Measurements from ENCODE around the gene RHEX.

RHEX gene

DNA sequence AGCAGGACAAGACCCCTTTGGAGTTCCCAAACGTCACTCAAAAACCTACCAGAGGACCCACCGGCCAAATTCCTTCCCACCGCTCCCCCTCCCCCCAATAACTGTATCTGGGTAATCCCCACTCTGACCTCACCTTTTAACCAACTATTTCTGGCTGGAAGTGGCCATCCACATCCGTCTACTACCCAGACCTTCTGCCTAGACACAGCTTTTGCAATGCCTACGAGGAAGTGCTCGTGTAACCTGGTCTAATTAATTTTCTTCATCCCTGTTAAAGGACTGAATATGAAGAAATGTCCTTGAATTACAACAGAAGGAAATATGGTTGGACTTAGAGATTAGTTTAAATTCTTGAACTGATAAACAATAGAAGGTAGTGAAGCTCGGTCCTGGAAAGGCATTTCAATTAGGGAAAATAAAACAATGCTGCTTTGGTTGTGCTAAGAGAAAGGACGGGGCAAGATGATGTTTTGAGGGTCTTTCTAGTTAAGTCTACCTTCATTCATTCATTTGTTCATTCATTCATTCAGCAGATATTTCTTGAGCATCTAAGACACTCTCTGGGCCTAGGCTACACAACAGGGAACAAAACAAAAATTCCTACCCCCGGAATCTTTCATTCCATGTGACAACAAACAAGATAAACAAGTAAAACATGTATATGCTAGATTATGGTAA is 45.4 kb downstream of the RHEX start:
- TF ChIP-seq, protein P1, sequence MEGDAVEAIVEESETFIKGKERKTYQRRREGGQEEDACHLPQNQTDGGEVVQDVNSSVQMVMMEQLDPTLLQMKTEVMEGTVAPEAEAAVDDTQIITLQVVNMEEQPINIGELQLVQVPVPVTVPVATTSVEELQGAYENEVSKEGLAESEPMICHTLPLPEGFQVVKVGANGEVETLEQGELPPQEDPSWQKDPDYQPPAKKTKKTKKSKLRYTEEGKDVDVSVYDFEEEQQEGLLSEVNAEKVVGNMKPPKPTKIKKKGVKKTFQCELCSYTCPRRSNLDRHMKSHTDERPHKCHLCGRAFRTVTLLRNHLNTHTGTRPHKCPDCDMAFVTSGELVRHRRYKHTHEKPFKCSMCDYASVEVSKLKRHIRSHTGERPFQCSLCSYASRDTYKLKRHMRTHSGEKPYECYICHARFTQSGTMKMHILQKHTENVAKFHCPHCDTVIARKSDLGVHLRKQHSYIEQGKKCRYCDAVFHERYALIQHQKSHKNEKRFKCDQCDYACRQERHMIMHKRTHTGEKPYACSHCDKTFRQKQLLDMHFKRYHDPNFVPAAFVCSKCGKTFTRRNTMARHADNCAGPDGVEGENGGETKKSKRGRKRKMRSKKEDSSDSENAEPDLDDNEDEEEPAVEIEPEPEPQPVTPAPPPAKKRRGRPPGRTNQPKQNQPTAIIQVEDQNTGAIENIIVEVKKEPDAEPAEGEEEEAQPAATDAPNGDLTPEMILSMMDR (conservative IDR thresholded peaks at IDR 0.05; ENCODE audit: low read depth, low read length) = no peak
- no peak overlapping the region for H3K4me3 ChIP-seq (ENCODE audit: low read depth, low read length)
- DNase-seq (ENCODE audit: low read depth) = no peak

DNA sequence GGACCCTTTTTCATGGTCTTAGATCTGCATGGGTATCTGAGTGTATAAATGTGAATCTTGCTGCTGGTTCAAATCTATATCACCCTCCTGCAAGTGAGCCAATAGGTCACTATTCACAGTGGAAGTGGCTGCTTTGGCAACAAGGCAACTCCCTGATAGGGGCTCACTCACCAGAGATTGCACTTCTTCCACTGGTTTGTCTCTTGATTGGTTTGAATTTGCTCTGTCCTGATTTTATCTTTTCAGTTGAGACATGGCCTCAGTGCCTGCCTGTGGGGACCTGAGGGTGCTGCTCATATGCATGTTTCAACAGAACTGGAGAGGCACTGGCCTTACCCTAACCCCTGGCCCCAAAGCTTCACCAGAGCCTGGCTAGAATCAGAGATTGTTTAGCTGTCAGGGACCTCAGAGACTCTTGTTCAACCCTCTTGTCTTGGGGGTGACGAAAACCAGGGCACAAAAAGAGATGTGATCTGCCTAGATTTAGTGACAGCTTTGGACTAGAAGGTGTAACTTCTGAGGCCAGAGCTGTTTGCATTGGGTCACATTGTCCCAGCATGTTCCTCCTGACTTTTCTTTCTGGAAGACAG is 47.3 kb downstream of the RHEX start:
- no peak overlapping the region for H3K4me3 ChIP-seq (ENCODE audit: low read depth, low read length)
- DNase-seq (ENCODE audit: low read depth) = no peak
- TF ChIP-seq, protein P1 (conservative IDR thresholded peaks at IDR 0.05; ENCODE audit: low read depth, low read length) = no peak

DNA sequence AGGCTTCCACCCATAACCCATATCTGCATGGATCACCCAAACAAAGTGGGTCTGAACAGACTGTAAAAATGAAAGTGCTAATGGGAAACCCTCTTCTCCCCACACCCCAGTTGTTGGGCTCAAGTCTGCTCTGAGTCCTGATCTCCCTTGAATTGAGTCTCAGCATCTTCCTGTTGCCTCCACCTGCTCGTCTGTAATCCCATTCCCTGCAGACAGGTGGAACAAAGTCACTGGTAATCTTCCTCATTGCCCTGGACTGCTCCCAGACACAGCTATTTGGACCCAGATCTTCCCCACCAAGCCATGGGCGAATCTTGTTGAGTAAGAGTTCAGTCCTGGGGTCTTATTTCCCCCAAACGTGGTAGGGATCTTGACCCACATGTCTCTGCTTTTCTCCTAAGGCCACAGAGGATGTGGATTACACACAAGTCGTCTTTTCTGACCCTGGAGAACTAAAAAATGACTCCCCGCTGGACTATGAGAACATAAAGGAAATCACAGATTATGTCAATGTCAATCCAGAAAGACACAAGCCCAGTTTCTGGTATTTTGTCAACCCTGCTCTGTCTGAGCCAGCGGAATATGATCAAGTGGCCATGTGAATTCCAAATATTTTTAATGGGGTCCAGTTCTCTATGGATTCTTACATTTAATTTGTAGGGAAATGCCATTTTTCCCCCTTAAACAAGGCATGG is 48.5 kb downstream of the RHEX start:
- H3K4me3 ChIP-seq (ENCODE audit: low read depth, low read length) = no peak overlapping the region
- TF ChIP-seq, protein P1 (conservative IDR thresholded peaks at IDR 0.05; ENCODE audit: low read depth, low read length) = no peak
- no peak for DNase-seq (ENCODE audit: low read depth)

DNA sequence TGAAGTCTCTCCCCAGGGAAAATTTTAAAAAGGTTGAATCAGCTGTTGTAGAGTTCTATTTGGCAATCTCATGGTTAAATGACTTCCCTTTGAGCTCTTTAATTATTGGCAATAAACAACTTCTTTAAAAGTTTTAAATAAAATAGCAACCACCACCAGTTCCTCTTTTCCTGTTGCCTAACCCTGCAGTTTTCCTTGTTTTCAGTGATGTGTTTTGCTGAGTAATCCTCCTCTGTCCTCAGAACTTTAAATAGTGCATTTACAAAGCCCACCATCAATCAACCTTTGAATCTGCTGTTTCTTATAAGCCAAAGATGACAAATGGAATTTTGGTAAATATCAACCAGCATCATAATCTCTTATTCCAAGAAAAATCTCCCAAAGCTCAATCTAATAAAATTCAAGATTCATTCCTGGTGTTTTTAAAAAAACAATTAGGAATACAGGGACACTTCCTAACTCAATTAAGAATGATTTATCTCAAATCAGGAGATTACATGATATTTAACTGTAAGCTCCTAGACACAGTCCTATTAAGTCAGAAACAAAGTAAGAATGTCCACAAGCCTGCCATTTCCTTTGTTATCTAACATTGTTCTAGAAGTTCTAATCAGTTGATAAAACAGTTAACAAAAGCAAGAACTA is 49.4 kb downstream of the RHEX start:
- no peak for DNase-seq (ENCODE audit: low read depth)
- no peak overlapping the region for H3K4me3 ChIP-seq (ENCODE audit: low read depth, low read length)
- TF ChIP-seq, protein P1 (conservative IDR thresholded peaks at IDR 0.05; ENCODE audit: low read depth, low read length) = no peak

DNA sequence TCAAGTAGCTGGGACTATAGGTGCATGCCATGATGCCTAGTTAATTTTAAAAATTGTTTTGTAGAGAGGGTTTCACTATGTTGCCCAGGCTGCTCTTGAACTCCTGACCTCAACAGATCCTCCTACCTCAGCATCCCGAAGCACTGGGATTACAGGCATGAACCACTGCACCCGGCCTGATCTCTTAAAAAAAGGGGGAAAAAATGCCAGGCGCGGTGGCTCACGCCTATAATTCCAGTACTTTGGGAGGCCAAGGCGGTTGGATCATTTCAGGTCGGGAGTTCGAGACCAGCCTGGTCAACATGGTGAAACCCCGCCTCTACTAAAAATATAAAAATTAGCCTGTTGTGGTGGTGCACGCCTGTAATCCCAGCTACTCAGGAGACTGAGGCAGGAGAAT is 51.0 kb downstream of the RHEX start:
- no peak for DNase-seq (ENCODE audit: low read depth)
- TF ChIP-seq, protein P1 (conservative IDR thresholded peaks at IDR 0.05; ENCODE audit: low read depth, low read length) = no peak

DNA sequence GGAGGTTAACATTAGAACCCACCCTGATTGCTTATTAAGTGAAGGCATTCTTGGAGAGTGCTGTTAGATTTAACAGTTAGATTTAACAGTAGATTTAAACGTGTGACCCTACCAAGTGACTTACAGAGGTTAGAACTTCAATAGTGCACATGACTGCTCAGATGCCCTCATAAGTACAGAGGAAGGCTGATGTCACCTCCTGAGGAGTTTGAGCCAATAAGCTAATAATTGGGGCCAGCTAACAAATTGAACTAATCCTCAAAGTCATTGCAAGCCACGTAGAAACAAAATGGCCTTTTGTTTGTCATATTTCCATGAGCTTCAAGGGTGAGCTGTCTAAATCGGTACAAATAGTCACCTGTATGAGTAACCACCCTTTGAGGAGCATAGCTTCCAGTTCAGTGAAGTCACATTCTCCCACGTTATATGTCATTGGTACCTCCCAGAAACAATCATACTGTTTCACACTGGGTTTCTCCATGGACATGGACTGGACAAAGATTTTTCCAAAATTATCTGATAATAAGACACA is 52.6 kb downstream of the RHEX start:
- no peak for DNase-seq (ENCODE audit: low read depth)
- TF ChIP-seq, protein P1 (conservative IDR thresholded peaks at IDR 0.05; ENCODE audit: low read depth, low read length) = no peak
- no peak overlapping the region for H3K4me3 ChIP-seq (ENCODE audit: low read depth, low read length)

More for the DNA sequence above, 51.0 kb downstream of the RHEX start:
- no peak overlapping the region for H3K4me3 ChIP-seq (ENCODE audit: low read depth, low read length)

All from choroid plexus epithelial cell (primary cell).